Neuronal stem cell (in vitro differentiated cells): ENCODE data around the gene RIT2.
"Not testable (repeated sequence)": the region's sequence is repeated elsewhere in the genome, so short reads cannot be mapped to it uniquely, and the experiment has no call there.

Source experiments
- DNase-seq: peaks from one replicate; pipeline ENCODE4 v3.0.0-alpha.2; 2013; ENCODE audit warnings: low spot score
- H2AFZ ChIP-seq: one replicate; pipeline ENCODE4 v1.6.1; 2013; ENCODE audit warnings: mild to moderate bottlenecking, low read length, inconsistent platforms
- H2AK5ac ChIP-seq: 2 replicates; pipeline ENCODE4 v1.6.1; 2013; ENCODE audit warnings: low read depth, mild to moderate bottlenecking, inconsistent platforms, low read length, moderate library complexity, mixed read lengths
- H2BK120ac ChIP-seq: 2 replicates; pipeline ENCODE4 v1.6.1; 2013; ENCODE audit warnings: low read depth, mild to moderate bottlenecking, inconsistent platforms, low read length, moderate library complexity, mixed read lengths
- H2BK12ac ChIP-seq: one replicate; pipeline ENCODE4 v1.6.1; 2013; ENCODE audit warnings: low read length, inconsistent platforms
- H2BK15ac ChIP-seq: 2 replicates; pipeline ENCODE4 v1.6.1; 2013; ENCODE audit warnings: mild to moderate bottlenecking, low read length, inconsistent platforms, mixed read lengths
- H2BK5ac ChIP-seq: one replicate; pipeline ENCODE4 v1.6.1; 2013; ENCODE audit warnings: inconsistent platforms, mild to moderate bottlenecking, low read length, moderate library complexity
- H3K14ac ChIP-seq: one replicate; pipeline ENCODE4 v1.6.1; 2013; ENCODE audit warnings: low read length, inconsistent platforms
- H3K18ac ChIP-seq: 2 replicates; pipeline ENCODE4 v1.6.1; 2013; ENCODE audit warnings: low read length, inconsistent platforms
- H3K23ac ChIP-seq: 2 replicates; pipeline ENCODE4 v1.6.1; 2013; ENCODE audit warnings: low read depth, mild to moderate bottlenecking, mixed read lengths, low read length, inconsistent platforms; ENCODE audit not compliant: poor library complexity
- H3K27ac ChIP-seq: replicated peaks from 3 replicates; pipeline ENCODE4 v1.5.1; 2013; ENCODE audit warnings: low read length, inconsistent platforms
- H3K27me3 ChIP-seq, 3 experiments: 2 replicates each; pipeline ENCODE4 v1.6.1; 2013; ENCODE audit warnings: low read length in 3 of 3, mild to moderate bottlenecking in 2 of 3, inconsistent platforms in 1 of 3, low read depth in 1 of 3, mixed read lengths in 1 of 3, moderate library complexity in 1 of 3; ENCODE audit not compliant: control insufficient read depth in 3 of 3, insufficient read depth in 3 of 3
- H3K36me3 ChIP-seq, 2 donors: replicated peaks in 1 of 2; 2 replicates each; pipeline ENCODE4 v1.6.1; 2013; ENCODE audit warnings: low read length in 2 of 2; ENCODE audit not compliant: control insufficient read depth in 2 of 2, insufficient read depth in 2 of 2
- H3K4ac ChIP-seq: 2 replicates; pipeline ENCODE4 v1.6.1; 2013; ENCODE audit warnings: inconsistent platforms, mild to moderate bottlenecking, low read length, moderate library complexity
- H3K4me1 ChIP-seq, 2 donors: 1 replicate in 1 of 2; 2 replicates in 1 of 2; pipeline ENCODE4 v1.6.1; 2013; ENCODE audit warnings: low read length in 2 of 2, low read depth in 1 of 2; ENCODE audit not compliant: control insufficient read depth in 2 of 2, insufficient read depth in 1 of 2
- H3K4me2 ChIP-seq: one replicate; pipeline ENCODE4 v1.6.1; 2013; ENCODE audit warnings: mild to moderate bottlenecking, low read length, inconsistent platforms; ENCODE audit not compliant: insufficient read depth, poor library complexity, severe bottlenecking
- H3K4me3 ChIP-seq, 2 donors: 2 replicates each; pipeline ENCODE4 v1.5.1; 2013; ENCODE audit warnings: low read length in 2 of 2, mild to moderate bottlenecking in 2 of 2, inconsistent platforms in 1 of 2, moderate library complexity in 1 of 2
- H3K79me1 ChIP-seq: one replicate; pipeline ENCODE4 v1.6.1; 2013; ENCODE audit warnings: low read depth, mild to moderate bottlenecking, inconsistent platforms, low read length, moderate library complexity
- H3K9ac ChIP-seq: one replicate; pipeline ENCODE4 v1.6.1; 2013; ENCODE audit warnings: mild to moderate bottlenecking, low read depth, low read length, inconsistent platforms; ENCODE audit not compliant: poor library complexity
- H3K9me3 ChIP-seq, 2 donors: replicated peaks in 1 of 2; 2 replicates each; pipeline versions ENCODE3 to v1.6.1; 2013; ENCODE audit warnings: low read length in 2 of 2, mild to moderate bottlenecking in 2 of 2, inconsistent platforms in 1 of 2, low read depth in 1 of 2, mixed read lengths in 1 of 2, moderate library complexity in 1 of 2; ENCODE audit not compliant: control insufficient read depth in 2 of 2, insufficient read depth in 1 of 2
- H4K8ac ChIP-seq: one replicate; pipeline ENCODE4 v1.6.1; 2013; ENCODE audit warnings: low read depth, mild to moderate bottlenecking, inconsistent platforms, low read length, moderate library complexity
- H4K91ac ChIP-seq: one replicate; pipeline ENCODE4 v1.6.1; 2013; ENCODE audit warnings: low read length, low read depth, mild to moderate bottlenecking, inconsistent platforms; ENCODE audit not compliant: poor library complexity
- WGBS, 2 donors: extraction: QIAGEN DNeasy Blood & Tissue Kit; methylation state at CpG; one replicate each; pipeline ENCODE4 v1.1.7; 2013; ENCODE audit warnings: missing lambda C conversion rate in 2 of 2, mixed read lengths in 1 of 2; ENCODE audit not compliant: insufficient read length in 2 of 2, insufficient replicate concordance in 1 of 2; ENCODE audit errors: extremely low coverage in 2 of 2; 5-methylcytosine and 5-hydroxymethylcytosine counted together

Gene RIT2

DNA sequence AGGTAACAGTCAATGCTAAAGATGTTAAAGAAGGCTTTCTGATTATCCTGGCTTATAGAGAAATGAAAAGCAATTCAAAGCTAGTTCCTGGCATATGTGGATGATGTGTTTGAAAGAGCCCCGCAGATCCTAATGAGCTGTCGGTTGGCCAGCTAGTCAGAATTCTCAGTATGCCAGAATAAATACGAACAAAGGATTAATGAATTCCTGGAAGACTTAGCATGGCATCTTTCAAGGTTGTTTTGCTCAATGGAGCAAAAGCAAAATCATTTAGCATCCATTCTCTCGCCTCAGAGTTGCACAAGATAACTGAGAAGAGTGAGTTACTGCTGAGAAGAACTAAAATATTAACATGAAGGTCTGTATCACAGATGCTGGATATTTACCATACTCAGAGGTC, 307.6 kb downstream of the RIT2 start:
- Histone ChIP-seq H3K4me1 (peaks cover 0 to 5% of the 10 kb centered on the region in 2 donors), H3K27ac (peak overlapping the region; percentile 56), H3K4me3 (no peak overlapping the region), H2BK120ac (no peak overlapping the region), H3K14ac (no peak overlapping the region), H3K4me2 (no peak overlapping the region), H2BK15ac (no peak overlapping the region), H2AK5ac (no peak overlapping the region), H3K9ac (no peak overlapping the region), H4K91ac (no peak overlapping the region), H3K18ac (no peak overlapping the region), H3K36me3 (no peaks in the 10 kb centered on the region), H2AFZ (peak overlapping the region; percentile 71), H2BK12ac (no peak overlapping the region), H3K27me3 (no peaks in the 10 kb centered on the region), H4K8ac (no peak overlapping the region), H3K23ac (no peak overlapping the region), H3K4ac (no peak overlapping the region), H2BK5ac (no peak overlapping the region), H3K9me3 (no peaks in the 10 kb centered on the region), H3K79me1 (no peaks in the 10 kb centered on the region)
- peak; percentile 63 for DNase-seq
- no CpG with 5 or more reads among the region's 4 CpGs for WGBS, 2 donors

DNA sequence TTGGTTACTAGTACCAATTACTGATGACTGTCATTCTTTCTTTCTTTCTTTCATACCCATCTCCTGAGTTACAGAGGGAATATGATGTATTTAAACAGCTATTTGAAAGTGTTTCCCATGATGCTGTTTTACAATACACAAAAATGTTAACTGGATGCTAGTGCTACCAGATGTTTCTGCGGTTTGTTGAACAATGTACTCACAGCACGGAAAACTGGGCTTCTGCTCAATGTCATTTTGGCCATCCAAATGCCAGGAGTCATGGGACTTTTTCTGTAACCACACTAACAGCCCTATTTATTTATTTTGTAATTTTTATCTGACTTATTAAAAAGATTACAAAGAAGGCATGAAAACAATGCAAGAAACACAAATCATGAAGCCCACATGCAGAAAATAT, 313.8 kb downstream of the RIT2 start:
- peak overlapping the region; percentile 45 for H2AFZ ChIP-seq
- H3K18ac ChIP-seq: no peak overlapping the region
- H2BK12ac ChIP-seq: no peak overlapping the region
- H3K23ac ChIP-seq: no peak overlapping the region
- no peak for DNase-seq
- WGBS, 2 donors: no CpG with 5 or more reads among the region's 2 CpGs
- no peaks in the 10 kb centered on the region for H3K79me1 ChIP-seq
- no peak overlapping the region for H2AK5ac ChIP-seq
- no peak overlapping the region for H3K14ac ChIP-seq
- H3K4ac ChIP-seq: no peak overlapping the region
- no peaks in the 10 kb centered on the region for H3K27me3 ChIP-seq
- H3K9me3 ChIP-seq: no peaks in the 10 kb centered on the region
- peaks cover 5 to 11% of the 10 kb centered on the region in 2 donors for H3K4me1 ChIP-seq
- no peak overlapping the region for H2BK5ac ChIP-seq
- H2BK15ac ChIP-seq: no peak overlapping the region
- H3K36me3 ChIP-seq: no peaks in the 10 kb centered on the region
- no peak overlapping the region for H3K27ac ChIP-seq
- H2BK120ac ChIP-seq: no peak overlapping the region
- H4K8ac ChIP-seq: no peak overlapping the region
- H3K4me3 ChIP-seq: no peak overlapping the region
- no peak overlapping the region for H3K4me2 ChIP-seq
- no peak overlapping the region for H4K91ac ChIP-seq
- H3K9ac ChIP-seq: no peak overlapping the region

DNA sequence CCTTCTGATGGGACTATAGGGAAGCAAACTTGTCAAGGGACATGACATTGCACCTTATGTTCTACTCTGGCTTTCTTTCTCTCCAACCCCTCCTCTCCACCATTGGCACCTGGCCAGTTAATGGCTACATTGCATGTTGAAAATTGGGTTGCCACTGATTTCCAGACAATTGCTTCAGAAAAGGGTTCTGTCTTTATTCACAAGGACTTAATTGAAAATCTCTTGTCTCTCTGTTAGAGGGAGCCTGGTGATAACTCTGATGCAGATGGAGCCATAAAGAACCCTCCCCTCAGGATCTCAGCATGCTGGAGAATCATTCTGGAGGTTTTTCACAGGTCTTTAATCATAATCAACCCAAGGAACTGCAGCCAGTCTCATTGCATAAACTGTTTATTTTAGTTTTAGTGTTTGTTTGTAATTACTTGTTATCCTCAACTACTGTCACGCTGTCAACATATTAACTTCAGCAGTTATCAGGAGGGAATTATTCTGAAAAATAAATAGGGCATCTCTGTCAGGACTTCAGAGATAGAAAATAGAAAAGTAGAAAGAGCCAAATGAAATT, 316.8 kb downstream of the RIT2 start:
- Histone ChIP-seq H3K9ac (no peak overlapping the region), H3K23ac (no peak overlapping the region), H2BK12ac (no peak overlapping the region), H3K4me2 (no peak overlapping the region), H2BK120ac (no peak overlapping the region), H2BK15ac (no peak overlapping the region), H3K79me1 (no peaks in the 10 kb centered on the region), H3K18ac (no peak overlapping the region), H2AK5ac (no peak overlapping the region), H3K4ac (no peak overlapping the region), H3K27me3 (no peaks in the 10 kb centered on the region), H3K27ac (peak overlapping the region; percentile 66), H3K14ac (no peak overlapping the region), H3K9me3 (no peaks in the 10 kb centered on the region), H4K91ac (no peak overlapping the region), H3K36me3 (no peaks in the 10 kb centered on the region), H3K4me1 (peaks cover 5 to 9% of the 10 kb centered on the region in 2 donors), H3K4me3 (no peak overlapping the region), H4K8ac (no peak overlapping the region), H2AFZ (peak overlapping the region; percentile 40), H2BK5ac (no peak overlapping the region)
- no CpG with 5 or more reads among the region's 1 CpG for WGBS, 2 donors
- no peak for DNase-seq

DNA sequence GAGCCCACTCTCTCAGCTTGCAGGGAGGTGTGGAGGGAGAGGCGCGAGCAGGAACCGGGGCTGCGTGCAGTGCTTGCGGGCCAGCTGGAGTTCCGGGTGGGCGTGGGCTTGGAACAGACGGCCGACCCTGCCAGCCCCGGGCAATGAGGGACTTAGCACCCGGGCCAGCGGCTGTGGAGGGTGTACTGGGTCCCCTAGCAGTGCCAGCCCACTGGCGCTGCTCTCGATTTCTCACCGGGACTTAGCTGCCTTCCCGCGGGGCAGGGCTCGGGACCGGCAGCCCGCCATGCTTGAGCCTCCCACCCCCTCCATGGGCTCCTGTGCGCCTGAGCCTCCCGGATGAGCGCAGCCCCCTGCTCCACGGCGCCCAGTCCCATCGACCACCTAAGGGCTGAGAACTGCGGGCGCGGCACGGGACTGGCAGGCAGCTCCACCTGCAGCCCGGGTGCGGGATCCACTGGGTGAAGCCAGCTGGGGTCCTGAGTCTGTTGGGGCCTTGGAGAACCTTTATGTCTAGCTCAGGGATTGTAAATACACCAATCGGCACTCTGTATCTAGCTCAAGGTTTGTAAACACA, 320.2 kb downstream of the RIT2 start:
- not testable (repeated sequence) for H3K14ac ChIP-seq, H2BK120ac ChIP-seq, H3K18ac ChIP-seq, H3K4me3 ChIP-seq, H3K36me3 ChIP-seq, H2AFZ ChIP-seq, H3K4ac ChIP-seq, H3K27ac ChIP-seq, H3K9me3 ChIP-seq, H2AK5ac ChIP-seq, H3K23ac ChIP-seq, H2BK15ac ChIP-seq, H3K79me1 ChIP-seq, H3K9ac ChIP-seq, H3K27me3 ChIP-seq, H4K8ac ChIP-seq, H3K4me2 ChIP-seq, H2BK5ac ChIP-seq, H2BK12ac ChIP-seq, H4K91ac ChIP-seq, H3K4me1 ChIP-seq, DNase-seq
- WGBS, 2 donors: no CpG with 5 or more reads among the region's 33 CpGs
